ENCODE results near the gene SOCS1.

Gene SOCS1

DNA sequence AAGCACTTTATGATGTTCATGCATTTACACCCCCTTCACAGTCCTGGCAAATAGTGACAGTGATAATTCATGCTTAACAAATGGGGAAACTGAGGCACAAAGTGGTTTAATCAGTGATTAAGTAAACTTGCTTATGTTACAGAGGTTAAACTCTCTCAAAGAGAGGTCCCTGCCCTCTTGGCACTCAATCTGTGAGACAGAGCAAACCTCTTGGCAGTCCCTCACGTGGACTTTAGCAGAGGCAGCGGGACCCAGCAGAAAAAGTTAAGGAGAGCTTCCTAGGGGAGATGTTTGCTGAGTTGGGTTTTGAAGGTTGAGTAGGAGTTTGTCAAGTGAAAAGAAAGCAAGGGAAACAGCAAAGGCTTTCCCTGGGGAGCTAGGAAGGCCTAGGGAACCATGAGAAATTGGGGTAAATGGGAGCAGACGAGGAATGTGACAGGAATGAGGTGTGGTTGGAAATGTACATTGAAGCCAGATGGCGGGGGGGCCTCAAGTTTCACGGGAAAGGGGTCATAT lies 10.7 kb downstream of the SOCS1 start:
- no peak overlapping the region for H3K27ac ChIP-seq
- TF ChIP-seq, protein P1, sequence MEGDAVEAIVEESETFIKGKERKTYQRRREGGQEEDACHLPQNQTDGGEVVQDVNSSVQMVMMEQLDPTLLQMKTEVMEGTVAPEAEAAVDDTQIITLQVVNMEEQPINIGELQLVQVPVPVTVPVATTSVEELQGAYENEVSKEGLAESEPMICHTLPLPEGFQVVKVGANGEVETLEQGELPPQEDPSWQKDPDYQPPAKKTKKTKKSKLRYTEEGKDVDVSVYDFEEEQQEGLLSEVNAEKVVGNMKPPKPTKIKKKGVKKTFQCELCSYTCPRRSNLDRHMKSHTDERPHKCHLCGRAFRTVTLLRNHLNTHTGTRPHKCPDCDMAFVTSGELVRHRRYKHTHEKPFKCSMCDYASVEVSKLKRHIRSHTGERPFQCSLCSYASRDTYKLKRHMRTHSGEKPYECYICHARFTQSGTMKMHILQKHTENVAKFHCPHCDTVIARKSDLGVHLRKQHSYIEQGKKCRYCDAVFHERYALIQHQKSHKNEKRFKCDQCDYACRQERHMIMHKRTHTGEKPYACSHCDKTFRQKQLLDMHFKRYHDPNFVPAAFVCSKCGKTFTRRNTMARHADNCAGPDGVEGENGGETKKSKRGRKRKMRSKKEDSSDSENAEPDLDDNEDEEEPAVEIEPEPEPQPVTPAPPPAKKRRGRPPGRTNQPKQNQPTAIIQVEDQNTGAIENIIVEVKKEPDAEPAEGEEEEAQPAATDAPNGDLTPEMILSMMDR (IDR thresholded peaks at IDR 0.05) = no peak
- TF ChIP-seq ZFX (IDR thresholded peaks at IDR 0.05; ENCODE audit: borderline replicate concordance) = no peak

- TF ChIP-seq ZFX (IDR thresholded peaks at IDR 0.05; ENCODE audit: borderline replicate concordance) = no peak
- TF ChIP-seq, protein P1 (IDR thresholded peaks at IDR 0.05) = no peak
- H3K27ac ChIP-seq = no peak overlapping the region
Observed at GRCh38 chr16:11242658-11243057, 13.3 kb downstream of the SOCS1 start.

DNA sequence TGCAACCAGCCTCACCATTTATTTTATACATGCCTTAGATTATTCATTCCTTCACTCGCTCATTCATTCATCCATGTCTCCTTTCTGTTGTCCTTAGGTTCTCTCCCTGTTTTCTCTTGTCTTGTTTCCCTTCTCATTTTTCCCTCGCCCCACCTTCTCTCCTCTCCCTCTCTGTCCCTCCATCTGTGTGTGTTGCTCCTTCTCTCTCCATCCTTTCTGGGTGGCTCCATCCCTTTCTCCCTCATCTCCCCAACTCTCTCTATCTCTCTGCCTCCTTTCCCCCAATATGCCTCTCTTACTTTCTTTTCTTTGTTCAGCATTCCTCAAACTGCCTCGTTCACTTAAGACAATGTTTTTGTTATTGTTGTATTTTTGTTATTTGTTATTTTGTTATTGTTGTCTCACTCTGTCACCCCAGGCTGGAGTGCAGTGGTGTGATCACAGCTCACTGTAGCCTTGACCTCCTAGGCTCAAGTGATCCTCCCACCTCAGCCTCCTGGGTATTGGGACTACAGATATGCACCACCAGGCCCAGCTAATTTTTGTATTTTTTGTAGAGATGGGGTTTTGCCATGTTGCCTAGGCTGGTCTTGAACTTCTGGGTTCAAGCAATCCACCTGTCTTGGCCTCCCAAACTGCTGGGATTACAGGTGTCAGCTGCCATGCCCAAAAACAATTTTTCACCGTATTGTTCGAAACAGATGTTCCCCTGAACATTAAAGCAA lies 14.4 kb downstream of the SOCS1 start:
- TF ChIP-seq, protein P1 (IDR thresholded peaks at IDR 0.05) = no peak
- TF ChIP-seq ZFX (IDR thresholded peaks at IDR 0.05; ENCODE audit: borderline replicate concordance) = no peak
- H3K27ac ChIP-seq = no peak overlapping the region

DNA sequence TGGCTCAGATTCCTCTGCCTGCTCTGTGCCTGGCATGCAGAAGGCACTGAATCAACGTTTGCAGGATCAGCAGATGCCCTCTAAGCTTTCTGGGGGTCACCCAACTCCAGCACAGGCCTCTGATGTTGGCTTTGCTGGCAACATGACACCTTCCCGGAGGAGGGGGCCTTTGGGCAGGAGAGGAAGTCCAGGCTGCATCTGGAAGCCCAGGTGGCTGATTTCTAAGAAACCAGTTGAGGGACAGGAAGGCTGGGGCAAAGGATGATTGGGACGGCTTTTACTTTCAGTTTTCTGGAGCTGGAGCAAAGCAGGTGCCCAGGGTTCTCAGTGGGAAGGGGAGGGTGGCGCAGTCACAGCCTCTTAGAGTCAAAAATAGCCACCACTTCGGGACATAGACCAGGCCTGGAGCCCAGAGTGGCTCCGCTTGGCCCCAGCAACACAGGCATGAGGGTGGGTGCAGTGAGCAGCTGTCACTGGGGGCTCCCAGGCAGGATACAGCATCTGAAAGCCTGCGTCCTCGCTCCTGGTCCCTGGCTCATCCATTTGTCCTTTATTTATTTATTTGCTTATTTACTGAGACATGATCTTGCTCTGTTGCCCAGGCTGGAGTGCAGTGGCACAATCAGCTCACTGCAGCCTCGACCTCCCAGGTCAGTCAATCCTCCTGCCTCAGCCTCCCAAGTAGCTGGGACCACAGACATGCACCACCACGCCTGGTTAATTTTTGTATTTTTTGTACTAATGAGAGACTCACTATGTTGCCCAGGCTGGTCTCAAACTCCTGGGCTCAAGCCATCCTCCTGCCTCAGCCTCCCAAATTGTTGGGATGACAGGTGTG lies 15.1 kb downstream of the SOCS1 start:
- H3K27ac ChIP-seq = no peak overlapping the region
- TF ChIP-seq, protein P1 (IDR thresholded peaks at IDR 0.05) = no peak
- TF ChIP-seq ZFX (IDR thresholded peaks at IDR 0.05; ENCODE audit: borderline replicate concordance) = no peak

- TF ChIP-seq, protein P1 (IDR thresholded peaks at IDR 0.05) = no peak
- no peak for TF ChIP-seq ZFX (IDR thresholded peaks at IDR 0.05; ENCODE audit: borderline replicate concordance)
- H3K27ac ChIP-seq = no peak overlapping the region
Observed at GRCh38 chr16:11239644-11240632, 16.1 kb downstream of the SOCS1 start.

- TF ChIP-seq, protein P1 (IDR thresholded peaks at IDR 0.05) = no peak
- no peak for TF ChIP-seq ZFX (IDR thresholded peaks at IDR 0.05; ENCODE audit: borderline replicate concordance)
- no peak overlapping the region for H3K27ac ChIP-seq
Observed at GRCh38 chr16:11238272-11239202, 17.5 kb downstream of the SOCS1 start.
